NCI-H82 (cell line): Measurements from ENCODE around the gene GAS2.

Experiments used
- DNase-seq: peaks from one replicate; lab custom pipeline; 2025; lab: John Stamatoyannopoulos, UW

GAS2 gene

DNA sequence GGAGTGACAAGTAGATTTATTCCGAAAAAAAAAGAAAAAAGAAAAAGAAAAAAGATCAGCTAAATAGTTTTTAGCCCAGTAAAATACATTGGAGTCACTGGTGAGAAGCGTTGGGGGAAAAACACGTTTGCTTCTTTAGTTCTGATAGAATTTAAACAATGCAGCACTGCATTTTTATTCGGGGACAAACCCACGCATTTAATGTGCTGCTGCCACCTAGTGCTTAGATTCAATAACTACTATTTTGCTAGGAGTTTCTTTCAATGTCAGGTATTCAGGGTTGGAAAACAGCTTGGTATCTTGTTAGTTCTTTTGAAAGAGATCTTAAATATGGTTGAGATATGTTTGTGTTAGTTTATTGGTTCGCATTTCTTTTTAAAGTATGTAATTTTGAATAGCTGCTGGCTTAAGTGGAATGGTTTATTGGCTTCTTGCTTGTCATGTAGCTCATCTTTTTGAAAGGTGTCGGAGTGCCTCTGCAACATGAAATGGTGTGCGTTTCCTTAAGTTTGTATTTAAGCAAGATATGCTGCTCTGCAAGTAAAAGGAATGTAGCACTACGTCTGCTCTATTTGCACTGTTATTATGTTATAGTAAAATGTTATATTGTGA lies 121.2 kb downstream of the GAS2 start:
- DNase-seq, result peak; percentile 60

DNA sequence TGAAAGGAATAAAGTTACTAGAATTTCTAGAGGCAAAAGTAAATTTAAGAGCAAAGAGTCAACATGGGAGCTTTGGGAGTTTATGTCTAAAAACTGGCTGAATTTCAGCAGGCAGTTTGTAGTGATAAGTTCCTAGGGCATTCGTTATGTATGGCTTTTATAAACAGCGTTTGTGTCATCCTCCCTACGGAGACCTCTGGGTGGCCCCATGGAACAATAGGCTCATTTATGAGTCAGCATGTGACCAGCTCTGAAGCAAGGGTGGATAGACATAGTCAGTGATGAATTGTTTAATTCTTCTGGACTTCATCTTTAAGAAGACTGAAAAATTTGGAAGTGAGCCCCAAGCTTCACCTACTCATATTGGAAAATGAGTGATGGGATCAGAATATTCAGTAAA lies 126.1 kb downstream of the GAS2 start:
- no peak for DNase-seq

- no peak for DNase-seq
These were observed 129.5 kb downstream of the GAS2 start for GRCh38 chr11:22795914-22796313.

DNA sequence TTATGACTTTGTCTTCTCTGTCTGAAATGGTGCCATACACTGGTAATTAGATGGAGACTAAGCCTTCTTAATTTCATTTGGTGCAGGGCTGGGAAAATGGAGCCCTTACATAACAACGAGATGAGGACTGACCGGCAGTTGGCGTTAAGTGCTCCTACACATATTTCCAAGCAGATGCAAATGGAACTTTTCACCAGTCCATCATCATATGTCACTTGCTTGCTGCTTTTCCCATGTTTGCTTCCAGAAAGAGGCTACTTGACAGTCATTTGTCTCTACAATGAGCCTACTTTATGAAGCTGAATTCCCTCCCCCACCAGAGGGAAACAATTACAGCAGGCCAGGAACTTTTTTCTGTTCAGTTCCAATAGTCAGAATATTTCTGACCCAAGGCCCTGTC lies 130.6 kb downstream of the GAS2 start:
- DNase-seq, result peak; percentile 23

DNA sequence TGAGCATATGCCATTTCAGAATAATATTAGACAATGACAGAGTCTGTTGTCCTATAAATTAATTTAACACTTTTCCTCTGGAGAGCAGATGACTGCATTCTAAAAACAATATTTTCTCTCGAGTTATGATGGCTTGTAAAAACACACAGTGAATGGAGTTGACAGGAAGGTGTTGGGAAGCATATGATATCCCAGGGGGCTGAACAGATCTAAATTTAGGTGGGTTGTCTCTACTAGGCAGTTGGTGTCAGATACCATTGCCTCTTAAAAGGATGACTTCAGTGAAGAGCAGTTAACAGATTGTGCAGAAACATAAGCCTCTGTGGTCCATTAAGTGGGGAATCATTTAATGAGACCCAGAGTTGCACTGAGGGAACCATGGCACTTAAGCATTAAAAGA lies 132.5 kb downstream of the GAS2 start:
- peak; percentile 74 for DNase-seq

GRCh38 chr11:22800482-22800881 lies 134.1 kb downstream of the GAS2 start:
- no peak for DNase-seq

- no peak for DNase-seq
These were observed 136.4 kb downstream of the GAS2 start for GRCh38 chr11:22802861-22803260.

GRCh38 chr11:22807391-22807790 lies 141.0 kb downstream of the GAS2 start:
- DNase-seq, result no peak

DNA sequence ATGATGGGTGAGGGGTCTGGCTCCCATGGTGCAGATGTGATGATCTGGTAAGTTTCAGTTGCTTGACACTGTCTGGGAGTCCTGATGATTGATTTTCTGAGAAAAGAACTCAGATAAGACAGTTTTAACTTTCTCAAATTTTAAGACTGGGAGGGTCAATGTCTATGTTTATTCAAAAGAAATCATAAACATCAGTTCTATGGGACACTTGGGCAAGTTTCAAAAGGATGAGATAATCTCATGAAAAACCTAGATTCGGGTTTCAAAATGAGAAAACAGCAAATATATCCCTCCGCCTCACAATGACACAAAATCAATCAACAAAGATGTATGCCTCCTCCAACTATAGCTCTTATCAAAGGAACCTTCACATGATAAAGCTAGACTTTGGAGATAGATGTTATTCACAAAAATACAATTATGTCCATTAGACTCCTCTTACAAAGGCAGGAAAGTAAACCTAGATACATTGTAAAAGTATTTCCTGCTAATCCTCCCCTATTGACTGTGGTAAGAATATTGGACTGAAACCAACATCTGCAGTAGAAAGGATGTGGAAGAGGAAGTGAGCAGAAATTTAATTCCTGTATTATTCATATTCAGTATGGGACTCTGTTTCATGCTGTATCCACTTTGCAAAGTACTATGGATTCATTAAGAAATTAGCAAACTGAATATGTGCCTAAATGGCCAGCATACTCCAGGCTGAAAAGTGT lies 141.6 kb downstream of the GAS2 start:
- no peak for DNase-seq

DNA sequence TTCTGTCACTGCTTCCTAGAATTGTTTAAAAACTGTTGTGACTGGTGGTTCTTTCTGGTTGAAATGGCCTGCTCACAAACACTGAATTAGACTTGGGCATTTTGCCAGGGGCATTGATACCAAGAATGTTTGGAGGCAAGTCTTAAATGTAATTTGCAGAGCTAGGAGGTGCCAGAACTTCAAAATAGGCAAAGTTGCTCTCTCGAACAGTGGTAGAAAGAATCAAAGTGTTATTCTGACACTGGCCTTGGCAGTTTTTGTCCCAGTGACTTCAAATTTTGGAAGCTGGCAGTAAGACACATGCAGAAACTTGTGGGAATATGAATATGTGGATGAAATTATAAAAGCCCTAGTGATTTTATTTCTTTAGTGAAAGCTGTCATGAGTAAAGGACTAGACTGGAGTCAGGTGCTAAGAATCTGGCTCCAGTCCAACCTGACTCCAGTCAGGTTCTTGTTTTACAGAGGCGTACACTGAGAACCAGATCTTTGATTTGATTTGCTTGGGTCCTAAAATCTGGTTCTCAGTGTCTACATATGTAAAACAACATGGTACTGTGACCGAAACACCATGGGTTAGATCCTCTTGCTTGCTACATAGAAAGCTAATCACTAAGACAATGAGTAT lies 142.3 kb downstream of the GAS2 start:
- DNase-seq, result no peak

- DNase-seq, result no peak
These were observed 143.5 kb downstream of the GAS2 start for GRCh38 chr11:22809893-22810292.

- DNase-seq, result no peak
These were observed 155.8 kb downstream of the GAS2 start for GRCh38 chr11:22822203-22822602.

DNA sequence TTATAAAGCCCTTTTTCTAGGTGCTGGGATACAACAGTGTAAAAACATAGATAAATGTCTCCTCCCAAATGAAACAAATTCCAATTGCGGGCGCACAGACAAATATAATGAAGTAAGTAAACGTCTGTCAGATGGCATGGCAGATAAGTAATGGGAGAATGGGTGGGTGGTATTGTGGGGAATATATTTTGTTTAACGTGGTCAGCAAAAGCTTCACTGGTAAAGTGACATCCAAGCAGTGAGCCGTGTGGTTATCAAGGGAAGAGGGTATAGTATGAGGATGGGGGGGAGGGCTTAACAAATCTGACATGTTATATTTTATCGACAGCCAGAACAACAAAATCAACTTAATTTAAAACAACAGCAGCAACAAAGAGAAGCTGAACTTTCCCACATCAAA lies 162.0 kb downstream of the GAS2 start:
- DNase-seq, result peak; percentile 2

GRCh38 chr11:22829231-22830081 lies 163.0 kb downstream of the GAS2 start, which contains the start of gene SVIP:
TSS of gene SVIP (minus strand) at chr11:22829801. CDS start at chr11:22829748, 53 bp downstream.
- peak; percentile 95 for DNase-seq

- no peak for DNase-seq
These were observed 163.6 kb downstream of the GAS2 start for GRCh38 chr11:22830082-22830414.

DNA sequence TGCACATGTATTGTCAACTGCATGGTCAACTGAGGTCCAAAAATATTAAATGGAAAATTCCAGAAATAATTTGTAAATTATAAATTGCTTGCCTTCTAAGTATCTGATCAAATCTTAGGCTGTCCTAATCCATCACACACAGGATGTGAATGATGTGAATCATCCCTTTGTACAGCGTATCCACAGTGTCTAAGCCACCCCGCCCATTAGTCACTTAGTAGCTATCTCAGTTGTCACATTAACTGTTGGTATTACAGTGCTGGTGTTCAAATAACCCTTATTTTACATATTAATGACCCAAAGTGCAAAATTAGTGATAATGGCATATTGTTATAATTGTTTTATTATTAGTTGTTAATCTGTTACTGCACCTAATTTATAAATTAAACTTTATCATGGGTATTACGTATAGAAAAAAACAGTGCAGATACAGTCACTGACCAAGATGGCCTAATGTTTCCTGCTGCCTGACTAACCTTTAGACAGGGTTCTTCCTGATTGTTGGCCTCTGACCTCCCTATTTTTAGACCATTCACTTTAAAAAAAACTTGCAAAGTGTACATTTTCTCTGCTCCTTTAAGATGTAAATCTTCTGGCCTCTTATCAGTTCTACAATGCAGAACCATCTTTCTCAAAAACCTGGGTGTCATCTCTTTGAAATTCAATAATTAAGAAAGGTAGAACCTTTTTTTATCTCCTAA lies 166.1 kb downstream of the GAS2 start:
- DNase-seq, result no peak

DNA sequence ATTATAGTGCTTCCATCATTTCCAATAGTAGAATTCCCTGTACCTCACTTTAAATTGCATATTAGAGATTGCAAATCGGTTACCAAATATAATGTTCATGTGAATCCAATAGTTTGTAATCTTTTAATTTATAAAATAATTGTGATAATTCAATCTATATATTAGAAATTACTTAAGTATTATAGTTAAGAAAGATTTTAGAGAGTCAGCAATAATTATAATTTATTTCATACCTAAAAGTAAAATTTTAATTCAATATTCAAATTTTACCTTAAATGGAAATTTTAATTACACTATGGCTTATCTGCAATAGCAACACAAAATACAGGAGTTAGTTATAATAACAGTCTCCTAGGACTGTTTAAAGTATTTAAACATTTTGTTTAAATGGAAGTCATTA lies 180.3 kb downstream of the GAS2 start:
- no peak for DNase-seq

DNA sequence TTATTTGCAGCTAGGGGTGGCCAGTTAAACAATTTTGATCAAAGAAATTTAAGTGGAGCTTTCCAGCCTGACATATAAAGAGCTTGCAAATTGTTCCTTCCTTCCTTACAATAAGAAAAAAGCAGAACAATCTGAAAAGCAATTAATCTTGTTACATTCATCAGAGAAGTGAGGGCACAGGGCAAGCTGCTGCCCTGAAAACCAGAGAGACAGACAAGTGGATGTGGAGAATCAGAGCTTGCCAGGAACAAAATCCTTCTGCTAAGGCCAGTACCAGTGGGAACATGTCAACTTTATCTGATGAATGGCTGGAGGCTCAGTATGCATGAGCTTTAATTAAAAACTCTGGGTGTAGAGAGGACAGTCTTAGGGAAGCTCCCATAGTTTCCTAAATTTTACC lies 185.1 kb downstream of the GAS2 start:
- no peak for DNase-seq

- no peak for DNase-seq
These were observed 193.3 kb downstream of the GAS2 start for GRCh38 chr11:22859756-22860155.

GRCh38 chr11:22860241-22860640 lies 193.8 kb downstream of the GAS2 start, which contains the start of gene CCDC179:
TSS of gene CCDC179 (minus strand) at chr11:22860474. CDS start at chr11:22860421, 53 bp downstream.
- DNase-seq, result no peak
